Measurements from ENCODE around the gene LSM10. TPM values are rescaled to one million over a fixed set of nuclear protein-coding genes. Genes with fewer than 3 reads are reported as not detected.

Gene LSM10
- total RNA-seq, 1 experiment from 2014 or later = 42.2 TPM

GRCh38 chr1:36419569-36419968, 21.9 kb upstream of the LSM10 start:
- H3K79me1 ChIP-seq (ENCODE audit: insufficient read depth, low read depth, low read length, poor library complexity, severe bottlenecking) = no peaks in the 10 kb centered on the region
- no peak overlapping the region for H4K91ac ChIP-seq (ENCODE audit: insufficient read length, low read depth, low read length)
- no peak overlapping the region for H3K4ac ChIP-seq (ENCODE audit: low read depth, low read length)
- H3K4me2 ChIP-seq (ENCODE audit: insufficient read depth, insufficient read length, low read length) = no peak overlapping the region
- H2AFZ ChIP-seq (ENCODE audit: low read length) = no peak overlapping the region
- H3T11ph ChIP-seq (ENCODE audit: low read length) = no peak overlapping the region
- DNase-seq = no peak
- no peak overlapping the region for H3K4me3 Mint-ChIP-seq
- H3K4me1 ChIP-seq (ENCODE audit: insufficient read depth, low read length) = no peaks in the 10 kb centered on the region
- no peak overlapping the region for H3K56ac ChIP-seq (ENCODE audit: insufficient read length, low read depth, low read length)
- H3K23ac ChIP-seq (ENCODE audit: insufficient read length, low read depth, low read length) = no peak overlapping the region
- H3K14ac ChIP-seq (ENCODE audit: insufficient read depth, low read length) = no peak overlapping the region
- no peaks in the 10 kb centered on the region for H3K9me3 ChIP-seq (ENCODE audit: control insufficient read depth, low read depth, low read length)
- H3K9ac ChIP-seq (ENCODE audit: extremely low read depth, insufficient read length, low read length) = no peak overlapping the region
- H3K27me3 Mint-ChIP-seq (ENCODE audit: low read depth) = no peaks in the 10 kb centered on the region
- no peak overlapping the region for H2BK15ac ChIP-seq (ENCODE audit: low read depth, low read length)
- H3K36me3 Mint-ChIP-seq (ENCODE audit: insufficient read depth in 1 of 3, low read depth in 3 of 3) = peaks cover 0 to 3% (median 0%) of the 10 kb centered on the region in 3 experiments; a peak in 1 of 7 replicates
- H3K27me3 ChIP-seq (ENCODE audit: insufficient read depth, low read length) = no peaks in the 10 kb centered on the region
- no peak overlapping the region for H2BK5ac ChIP-seq (ENCODE audit: insufficient read length, low read length)
- TF ChIP-seq, protein P1, sequence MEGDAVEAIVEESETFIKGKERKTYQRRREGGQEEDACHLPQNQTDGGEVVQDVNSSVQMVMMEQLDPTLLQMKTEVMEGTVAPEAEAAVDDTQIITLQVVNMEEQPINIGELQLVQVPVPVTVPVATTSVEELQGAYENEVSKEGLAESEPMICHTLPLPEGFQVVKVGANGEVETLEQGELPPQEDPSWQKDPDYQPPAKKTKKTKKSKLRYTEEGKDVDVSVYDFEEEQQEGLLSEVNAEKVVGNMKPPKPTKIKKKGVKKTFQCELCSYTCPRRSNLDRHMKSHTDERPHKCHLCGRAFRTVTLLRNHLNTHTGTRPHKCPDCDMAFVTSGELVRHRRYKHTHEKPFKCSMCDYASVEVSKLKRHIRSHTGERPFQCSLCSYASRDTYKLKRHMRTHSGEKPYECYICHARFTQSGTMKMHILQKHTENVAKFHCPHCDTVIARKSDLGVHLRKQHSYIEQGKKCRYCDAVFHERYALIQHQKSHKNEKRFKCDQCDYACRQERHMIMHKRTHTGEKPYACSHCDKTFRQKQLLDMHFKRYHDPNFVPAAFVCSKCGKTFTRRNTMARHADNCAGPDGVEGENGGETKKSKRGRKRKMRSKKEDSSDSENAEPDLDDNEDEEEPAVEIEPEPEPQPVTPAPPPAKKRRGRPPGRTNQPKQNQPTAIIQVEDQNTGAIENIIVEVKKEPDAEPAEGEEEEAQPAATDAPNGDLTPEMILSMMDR (conservative IDR thresholded peaks at IDR 0.05) = no peak
- no peak overlapping the region for H3K27ac Mint-ChIP-seq
- H3K9me3 Mint-ChIP-seq = no peaks in the 10 kb centered on the region; a peak in 1 of 5 replicates
- no peak overlapping the region for H2BK120ac ChIP-seq (ENCODE audit: low read depth, low read length, poor library complexity, severe bottlenecking)
- WGBS (ENCODE audit: extremely low coverage, insufficient read length, low lambda C conversion rate) = no CpG with 5 or more reads among the region's 4 CpGs
- H4K5ac ChIP-seq (ENCODE audit: insufficient read length, low read depth, low read length) = no peak overlapping the region
- H2BK20ac ChIP-seq (ENCODE audit: low read depth, low read length, poor library complexity, severe bottlenecking) = no peak overlapping the region
- peaks cover 10 to 12% of the 10 kb centered on the region in 2 experiments for H3K4me1 Mint-ChIP-seq
- H3K18ac ChIP-seq (ENCODE audit: insufficient read length, low read depth, low read length) = no peak overlapping the region
- H4K20me1 ChIP-seq (ENCODE audit: control insufficient read depth, insufficient read depth, insufficient read length) = no peaks in the 10 kb centered on the region
- peaks cover 3% of the 10 kb centered on the region for H3K23me2 ChIP-seq (ENCODE audit: insufficient read length, low read depth, low read length, poor library complexity, severe bottlenecking)
- H3K79me2 ChIP-seq (ENCODE audit: insufficient read depth, low read length) = no peaks in the 10 kb centered on the region
- H2BK12ac ChIP-seq (ENCODE audit: insufficient read length, low read depth, low read length) = no peak overlapping the region
- H2AK5ac ChIP-seq (ENCODE audit: insufficient read length, low read length) = no peak overlapping the region
- H4K8ac ChIP-seq (replicated peaks; ENCODE audit: insufficient read length, low read depth, low read length) = no peak overlapping the region
- no peak overlapping the region for H3K27ac ChIP-seq (ENCODE audit: insufficient read length, low read depth, low read length)
